ENCODE results near the gene GEMIN4. TPM values are rescaled to one million over a fixed set of nuclear protein-coding genes. Genes with fewer than 3 reads are reported as not detected.
"Not testable (repeated sequence)": the region's sequence is repeated elsewhere in the genome, so short reads cannot be mapped to it uniquely, and the experiment has no call there.

Gene GEMIN4
- polyA plus RNA-seq (2013, experiment 1 of 2; ENCODE audit: insufficient read length) = 18.2 TPM
- polyA plus RNA-seq (2013, experiment 2 of 2; ENCODE audit: insufficient read length) = 11.2 TPM

GRCh38 chr17:752002-752619 lies at the start of gene GEMIN4:
GEMIN4 (minus strand) TSS chr17:752264; CDS start chr17:752142, 122 bp downstream.
- peak; percentile 83 for DNase-seq

GRCh38 chr17:801660-802059 lies 49.6 kb upstream of the GEMIN4 start:
- DNase-seq = no peak

GRCh38 chr17:800446-801242 lies 48.6 kb upstream of the GEMIN4 start:
- DNase-seq = no peak

GRCh38 chr17:799261-799660 lies 47.2 kb upstream of the GEMIN4 start:
- no peak for DNase-seq

- DNase-seq = no peak
Observed at GRCh38 chr17:798246-798645, 46.2 kb upstream of the GEMIN4 start.

GRCh38 chr17:797236-797840 lies 45.3 kb upstream of the GEMIN4 start:
- no peak for DNase-seq

GRCh38 chr17:796609-797008 lies 44.5 kb upstream of the GEMIN4 start:
- DNase-seq = no peak

- DNase-seq = no peak
Observed at GRCh38 chr17:795721-796120, 43.7 kb upstream of the GEMIN4 start.

- DNase-seq = no peak
Observed at GRCh38 chr17:795276-795675, 43.2 kb upstream of the GEMIN4 start.

GRCh38 chr17:794876-795275 lies 42.8 kb upstream of the GEMIN4 start:
- peak; percentile 79 for DNase-seq

- DNase-seq = no peak
Observed at GRCh38 chr17:792277-792676, 40.2 kb upstream of the GEMIN4 start.

- no peak for DNase-seq
Observed at GRCh38 chr17:791829-792228, 39.8 kb upstream of the GEMIN4 start.

- DNase-seq = not testable (repeated sequence)
Observed at GRCh38 chr17:790874-791247, 38.8 kb upstream of the GEMIN4 start.

GRCh38 chr17:789931-790873 lies 38.1 kb upstream of the GEMIN4 start:
- peak; percentile 62 for DNase-seq

- peak; percentile 29 for DNase-seq
Observed at GRCh38 chr17:789160-789840, 37.2 kb upstream of the GEMIN4 start.

GRCh38 chr17:788551-788950 lies 36.5 kb upstream of the GEMIN4 start:
- no peak for DNase-seq

GRCh38 chr17:787641-788221 lies 35.7 kb upstream of the GEMIN4 start:
- no peak for DNase-seq

GRCh38 chr17:785901-786300 lies 33.8 kb upstream of the GEMIN4 start:
- not testable (repeated sequence) for DNase-seq

- DNase-seq = no peak
Observed at GRCh38 chr17:784143-784542, 32.1 kb upstream of the GEMIN4 start.

GRCh38 chr17:781805-782731 lies 30.0 kb upstream of the GEMIN4 start, which contains the start of the genes GLOD4 and MRM3:
GLOD4 (minus strand) TSS chr17:782280; CDS start chr17:782255, 25 bp downstream.
MRM3 (plus strand) TSS chr17:782353; CDS start chr17:782379, 26 bp downstream.
- peak; percentile 86 for DNase-seq
